Natural killer cell (primary cell): Measurements from ENCODE around the gene ZNF750. TPM values are rescaled to one million over a fixed set of nuclear protein-coding genes. Genes with fewer than 3 reads are reported as not detected.

ENCODE experiments used
- ATAC-seq, 3 donors: fragments of 150-1000 bp in 2 of 3; fragments of 200-7000 bp in 1 of 3; cut with Tn5 transposase; 1 replicate in 1 of 3; 2 replicates in 2 of 3; pipeline ENCODE4 v1.10.0; 2021; ENCODE audit warnings: mild to moderate bottlenecking in 2 of 3, moderate library complexity in 2 of 3
- DNase-seq, 2 donors: peaks; one replicate each; pipeline versions ENCODE4 v3.0.0 to v3.0.0-alpha.2; 2013 to 2021; ENCODE audit warnings: mixed read lengths in 1 of 2
- H3K27ac ChIP-seq: one replicate; pipeline ENCODE4 v1.5.1; 2013; ENCODE audit warnings: mild to moderate bottlenecking, low read length
- H3K27me3 ChIP-seq: one replicate; pipeline ENCODE4 v1.6.1; 2013; ENCODE audit warnings: low read length; ENCODE audit not compliant: control insufficient read depth, insufficient read depth
- H3K36me3 ChIP-seq: one replicate; pipeline ENCODE4 v1.6.1; 2013; ENCODE audit warnings: low read length; ENCODE audit not compliant: control insufficient read depth, insufficient read depth
- H3K4me1 ChIP-seq: one replicate; pipeline ENCODE4 v1.6.1; 2013; ENCODE audit warnings: low read length; ENCODE audit not compliant: control insufficient read depth, insufficient read depth
- H3K4me3 ChIP-seq: one replicate; pipeline ENCODE4 v1.5.1; 2013; ENCODE audit warnings: low read length
- H3K9me3 ChIP-seq: one replicate; pipeline ENCODE4 v1.6.1; 2013; ENCODE audit warnings: low read length; ENCODE audit not compliant: control insufficient read depth, insufficient read depth
- H3K27ac Mint-ChIP-seq, 2 donors: one replicate each; pipeline ENCODE4 v1.8.0; 2022; ENCODE audit warnings: mild to moderate bottlenecking in 2 of 2, mixed read lengths in 2 of 2, moderate library complexity in 1 of 2
- H3K27me3 Mint-ChIP-seq, 2 donors: one replicate each; pipeline ENCODE4 v1.8.0; 2022; ENCODE audit warnings: low read depth in 2 of 2, mixed read lengths in 2 of 2
- H3K36me3 Mint-ChIP-seq: one replicate; pipeline ENCODE4 v1.8.0; 2022; ENCODE audit warnings: mixed read lengths
- H3K4me1 Mint-ChIP-seq, 2 donors: one replicate each; pipeline ENCODE4 v1.8.0; 2022; ENCODE audit warnings: mixed read lengths in 2 of 2
- H3K4me3 Mint-ChIP-seq: one replicate; pipeline ENCODE4 v1.8.0; 2022; ENCODE audit warnings: mild to moderate bottlenecking, moderate library complexity, mixed read lengths
- H3K9me3 Mint-ChIP-seq, 2 donors: one replicate each; pipeline ENCODE4 v1.8.0; 2022; ENCODE audit warnings: mixed read lengths in 2 of 2
- CTCF ChIP-seq: fragments of 200-600 bp; IDR thresholded peaks from one replicate; pipeline ENCODE4 v1.8.0; 2022; ENCODE audit warnings: antibody characterized with exemption
- WGBS: methylation state at CpG from one replicate; pipeline ENCODE4 v1.1.7; 2013; ENCODE audit warnings: missing lambda C conversion rate; ENCODE audit not compliant: insufficient coverage; 5-methylcytosine and 5-hydroxymethylcytosine counted together
- intact Hi-C: fragments of 100-400 bp; cut with micrococcal nuclease; formaldehyde crosslinking; loops from one replicate; pipeline ENCODE4 v1.14.2; 2022
- total RNA-seq, 4 donors: library from RNA; stranded (reverse); fragments of 120-200 nt in 1 of 4; gene quantifications; one replicate each; pipeline versions ENCODE4 v1.2.3 to v1.2.4, GENCODE V29; 2013 to 2022

ZNF750 gene
- total RNA-seq, 3 donors from 2014 or later (not counting 1 experiment from before 2014, with no cell fraction given) = not detected

GRCh38 chr17:82862737-82863382 lies 23.0 kb upstream of the ZNF750 start:
- intact Hi-C loops = loop anchor here (5.0 to 10.0 kb wide), 2 partner anchors 81 to 192 kb away; no protein-coding TSS in a partner anchor
- H3K36me3 ChIP-seq = no peaks in the 10 kb centered on the region
- H3K9me3 ChIP-seq = no peaks in the 10 kb centered on the region
- Mint-ChIP-seq H3K4me3 (peak overlapping the region; percentile 40), H3K4me1 (peaks cover 70 to 72% of the 10 kb centered on the region in 2 donors), H3K9me3 (no peaks in the 10 kb centered on the region), H3K27ac (peak overlapping the region; percentile 96 to 98), H3K36me3 (no peaks in the 10 kb centered on the region), H3K27me3 (no peaks in the 10 kb centered on the region)
- no peak for TF ChIP-seq CTCF
- ATAC-seq (no peak), DNase-seq (no peak)
- peak overlapping the region; percentile 75 for H3K27ac ChIP-seq
- H3K4me3 ChIP-seq = no peak overlapping the region
- peaks cover 91% of the 10 kb centered on the region for H3K4me1 ChIP-seq
- WGBS = 95% methylated on average over 25 of the region's 25 CpGs
- no peaks in the 10 kb centered on the region for H3K27me3 ChIP-seq

- no peak for TF ChIP-seq CTCF
- 99% methylated on average over 5 of the region's 8 CpGs for WGBS
- no peaks in the 10 kb centered on the region for H3K36me3 ChIP-seq
- peaks cover 66 to 73% of the 10 kb centered on the region in 2 donors for H3K4me1 Mint-ChIP-seq
- H3K27me3 Mint-ChIP-seq = no peaks in the 10 kb centered on the region
- H3K4me3 Mint-ChIP-seq = peak overlapping the region; percentile 40
- peaks cover 90% of the 10 kb centered on the region for H3K4me1 ChIP-seq
- intact Hi-C loops = loop anchor here (5.0 to 10.0 kb wide), 2 partner anchors 80 to 193 kb away; no protein-coding TSS in a partner anchor
- H3K9me3 ChIP-seq = no peaks in the 10 kb centered on the region
- H3K27ac Mint-ChIP-seq = peak overlapping the region; percentile 96 to 98
- H3K27ac ChIP-seq = no peak overlapping the region
- H3K27me3 ChIP-seq = no peaks in the 10 kb centered on the region
- ATAC-seq (no peak), DNase-seq (no peak)
- no peak overlapping the region for H3K4me3 ChIP-seq
- H3K9me3 Mint-ChIP-seq = no peaks in the 10 kb centered on the region
- H3K36me3 Mint-ChIP-seq = no peaks in the 10 kb centered on the region
These were observed 22.4 kb upstream of the ZNF750 start for GRCh38 chr17:82862191-82862590.

- H3K4me3 Mint-ChIP-seq = peak overlapping the region; percentile 59
- no peaks in the 10 kb centered on the region for H3K27me3 Mint-ChIP-seq
- Histone ChIP-seq H3K4me1 (peaks cover 82% of the 10 kb centered on the region), H3K27me3 (no peaks in the 10 kb centered on the region), H3K4me3 (no peak overlapping the region), H3K36me3 (no peaks in the 10 kb centered on the region), H3K27ac (no peak overlapping the region), H3K9me3 (no peaks in the 10 kb centered on the region)
- ATAC-seq (no peak), DNase-seq (no peak)
- 98% methylated on average over 12 of the region's 12 CpGs for WGBS
- intact Hi-C loops = loop anchor here (5.0 to 10.0 kb wide), 2 partner anchors 79 to 193 kb away; no protein-coding TSS in a partner anchor
- peak overlapping the region; percentile 40 to 98 for H3K27ac Mint-ChIP-seq
- no peaks in the 10 kb centered on the region for H3K9me3 Mint-ChIP-seq
- no peak for TF ChIP-seq CTCF
- H3K36me3 Mint-ChIP-seq = no peaks in the 10 kb centered on the region
- peaks cover 66 to 73% of the 10 kb centered on the region in 2 donors for H3K4me1 Mint-ChIP-seq
These were observed 21.6 kb upstream of the ZNF750 start for GRCh38 chr17:82861393-82861775.
